Stimulated activated CD8-positive, alpha-beta memory T cell treated with anti-CD3 and anti-CD28 coated beads, Interleukin-7, amount 100 ng/mL, for 24 hours (primary cell): ENCODE data around the gene SYT1.

Experiments used
- DNase-seq: peaks from one replicate; pipeline ENCODE4 v3.0.0-alpha.2; 2020; ENCODE audit warnings: low read depth

The SYT1 gene

GRCh38 chr12:78891646-78892353, 27.2 kb downstream of the SYT1 start:
- DNase-seq = no peak

GRCh38 chr12:78898416-78898815, 33.8 kb downstream of the SYT1 start:
- no peak for DNase-seq

- DNase-seq = no peak
These were observed 50.3 kb downstream of the SYT1 start for GRCh38 chr12:78914859-78915331.

- no peak for DNase-seq
These were observed 52.4 kb downstream of the SYT1 start for GRCh38 chr12:78916845-78917480.

GRCh38 chr12:78917513-78917912, 52.9 kb downstream of the SYT1 start:
- no peak for DNase-seq

- no peak for DNase-seq
These were observed 53.7 kb downstream of the SYT1 start for GRCh38 chr12:78918268-78918667.

- DNase-seq = no peak
These were observed 63.9 kb downstream of the SYT1 start for GRCh38 chr12:78928200-78929074.

GRCh38 chr12:78929075-78929418, 64.5 kb downstream of the SYT1 start:
- DNase-seq = no peak

GRCh38 chr12:78931466-78931990, 67.0 kb downstream of the SYT1 start:
- DNase-seq = no peak

GRCh38 chr12:78933014-78933413, 68.4 kb downstream of the SYT1 start:
- DNase-seq = no peak

GRCh38 chr12:78938341-78939084, 73.9 kb downstream of the SYT1 start:
- DNase-seq = no peak

GRCh38 chr12:78949532-78949931, 85.0 kb downstream of the SYT1 start:
- DNase-seq = no peak

- DNase-seq = no peak
These were observed 87.4 kb downstream of the SYT1 start for GRCh38 chr12:78951803-78952551.

- no peak for DNase-seq
These were observed 88.0 kb downstream of the SYT1 start for GRCh38 chr12:78952552-78952929.

GRCh38 chr12:78958941-78959340, 94.4 kb downstream of the SYT1 start:
- no peak for DNase-seq

- no peak for DNase-seq
These were observed 95.0 kb downstream of the SYT1 start for GRCh38 chr12:78959556-78959955.

- no peak for DNase-seq
These were observed 96.6 kb downstream of the SYT1 start for GRCh38 chr12:78961171-78961570.

- no peak for DNase-seq
These were observed 99.1 kb downstream of the SYT1 start for GRCh38 chr12:78963439-78964227.

- no peak for DNase-seq
These were observed 99.9 kb downstream of the SYT1 start for GRCh38 chr12:78964521-78964920.

- no peak for DNase-seq
These were observed 101.5 kb downstream of the SYT1 start for GRCh38 chr12:78966062-78966461.
